GM18499 (cell line): ENCODE results near the gene DMC1.
A peak's percentile ranks its signal among the peaks of the same experiment; 100 is the strongest.

Experiments
- ATAC-seq: cut with Tn5 transposase; IDR thresholded peaks from one replicate; pipeline ENCODE4 v1.9.1; 2021; ENCODE audit warnings: moderate number of reproducible peaks; ENCODE audit not compliant: insufficient read depth, unreplicated experiment

The DMC1 gene

DNA sequence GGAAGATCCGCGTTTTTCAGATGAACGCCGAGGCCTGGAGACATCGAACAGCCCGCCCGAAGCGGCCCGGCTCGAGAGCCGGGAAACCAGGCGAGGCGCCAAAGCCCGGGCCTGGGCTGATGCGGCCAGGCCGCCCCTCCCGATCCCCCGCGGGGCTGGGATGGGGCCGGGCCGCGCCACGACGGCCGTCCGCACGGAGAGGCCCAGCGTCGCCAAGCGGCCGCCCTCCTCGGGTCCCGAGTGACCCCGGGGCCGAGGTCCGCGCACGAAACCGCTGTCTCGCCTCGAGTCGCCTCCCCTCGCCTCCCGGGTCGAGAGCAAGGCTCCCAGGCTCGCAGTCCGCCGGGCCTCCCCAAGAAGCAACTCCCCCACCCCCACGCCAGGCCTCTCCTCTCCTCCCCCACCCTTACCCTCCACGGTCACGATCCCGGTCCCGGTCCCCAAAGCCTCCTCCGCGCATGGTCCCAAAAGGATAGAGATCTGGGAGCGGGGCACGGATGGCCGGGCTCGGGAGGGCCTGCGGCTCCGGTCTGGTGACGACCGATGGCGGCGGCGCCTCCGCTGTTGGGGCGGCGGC, 64.4 kb downstream of the DMC1 start:
- peak; percentile 19 for ATAC-seq

DNA sequence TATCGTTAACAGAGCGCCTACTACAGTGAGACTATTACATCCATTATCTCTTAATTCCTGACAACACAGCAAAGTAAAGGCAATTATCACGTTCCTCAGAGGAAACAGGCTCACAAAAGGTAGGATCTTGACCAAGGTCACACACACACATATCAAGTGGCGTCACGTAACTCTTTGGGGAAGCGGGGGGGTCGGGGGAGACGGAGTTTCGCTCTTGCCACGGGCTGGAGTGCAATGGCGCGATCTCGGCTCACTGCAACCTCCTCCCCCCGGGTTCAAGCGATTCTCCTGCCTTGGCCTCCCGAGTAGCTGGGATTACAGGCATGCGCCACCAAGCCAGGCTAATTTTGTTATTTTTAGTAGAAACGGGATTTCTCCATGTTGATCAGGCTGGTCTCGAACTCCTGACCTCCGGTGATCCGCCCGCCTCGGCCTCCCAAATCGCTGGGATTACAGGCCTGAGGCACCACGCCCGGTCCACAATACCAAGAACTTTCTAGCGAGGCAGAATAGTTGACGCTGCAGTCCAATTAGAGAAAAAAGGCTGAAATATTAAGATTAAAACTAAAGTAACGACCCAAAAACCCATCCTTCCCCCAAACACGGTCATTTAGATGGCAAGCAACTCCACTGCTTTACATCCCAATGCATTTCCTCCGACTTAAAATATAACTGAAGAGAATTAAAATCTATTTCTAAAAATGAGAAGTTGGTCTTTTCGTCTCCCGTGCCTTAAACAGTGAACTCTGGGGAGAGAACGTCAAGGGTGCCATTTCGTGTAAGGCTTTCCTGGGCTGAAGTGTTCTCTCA, 65.0 kb downstream of the DMC1 start:
- no peak for ATAC-seq

DNA sequence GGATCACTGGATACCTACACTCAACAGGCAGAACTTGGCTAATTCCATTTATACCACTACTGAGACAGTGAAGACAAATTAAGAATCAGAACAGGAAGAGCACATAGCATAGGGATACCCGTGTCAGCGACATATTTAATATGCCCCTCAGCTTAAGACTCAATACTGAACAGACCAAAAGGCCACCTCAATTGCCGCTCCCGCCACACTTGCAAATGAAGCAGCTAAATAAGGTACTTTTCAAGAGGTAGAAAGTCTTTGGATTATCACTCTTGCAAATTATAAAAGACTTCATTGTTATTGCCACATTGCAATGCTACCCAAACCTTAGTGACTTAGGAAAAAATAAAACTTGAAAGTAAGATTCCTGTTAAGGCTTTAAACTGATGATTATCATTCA, 67.0 kb downstream of the DMC1 start:
- ATAC-seq, result no peak

DNA sequence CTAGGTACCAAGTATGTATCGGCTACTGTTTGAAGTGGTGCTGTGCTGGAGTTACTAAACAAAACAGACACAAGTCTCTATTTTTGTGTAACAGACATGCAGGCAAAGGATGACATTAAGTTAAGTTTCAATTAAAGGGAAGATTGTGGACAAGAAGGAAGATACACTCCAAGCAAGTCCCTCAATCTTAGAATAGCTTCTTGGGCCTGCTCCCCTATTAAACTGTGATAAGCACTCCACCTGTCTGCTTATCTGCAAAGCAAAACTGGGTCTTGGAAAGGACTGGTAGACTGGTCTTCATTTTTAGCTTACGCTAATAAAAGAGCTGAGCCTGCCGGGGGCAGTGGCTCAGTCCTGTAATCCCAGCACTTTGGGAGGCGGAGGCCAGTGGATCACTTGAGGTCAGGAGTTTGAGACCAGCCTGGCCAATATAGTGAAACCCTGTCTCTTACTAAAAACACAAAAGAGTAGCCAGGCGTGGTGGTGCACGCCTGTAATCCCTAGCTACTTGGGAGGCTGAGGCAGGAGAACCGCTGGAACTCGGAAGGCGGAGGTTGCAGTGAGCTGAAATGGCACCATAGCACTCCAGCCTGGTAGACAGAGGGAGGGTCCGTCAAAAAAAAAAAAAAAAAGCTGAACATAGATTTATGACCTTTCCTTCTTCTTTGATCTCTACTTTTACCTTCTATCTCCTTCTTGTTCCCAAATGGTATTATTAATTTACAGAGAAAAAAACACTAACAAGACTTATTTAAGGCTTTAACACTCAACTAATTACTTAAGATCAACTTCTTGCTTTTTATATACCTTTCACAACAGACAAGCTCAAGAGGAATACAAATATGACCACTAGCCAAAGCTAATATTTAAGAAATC, 67.9 kb downstream of the DMC1 start:
- ATAC-seq, result no peak

DNA sequence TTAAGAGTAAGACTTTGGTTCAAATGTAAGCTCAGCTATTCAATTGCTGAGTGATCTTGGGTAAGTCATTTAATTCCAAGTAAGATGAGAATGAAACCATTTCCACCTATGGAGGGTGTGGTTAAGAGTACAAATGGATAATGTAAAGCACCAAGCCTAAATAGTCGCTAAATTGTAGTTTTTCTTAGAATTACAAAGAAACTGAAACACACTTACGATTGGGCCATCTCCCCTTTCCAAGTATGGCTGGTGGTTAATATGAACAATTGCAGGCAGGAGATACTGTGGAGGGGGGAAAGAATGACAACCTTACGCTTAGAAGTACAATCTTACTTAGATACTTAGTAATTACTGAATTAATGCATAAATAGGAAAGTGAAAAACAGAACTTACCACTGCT, 72.1 kb downstream of the DMC1 start:
- no peak for ATAC-seq

DNA sequence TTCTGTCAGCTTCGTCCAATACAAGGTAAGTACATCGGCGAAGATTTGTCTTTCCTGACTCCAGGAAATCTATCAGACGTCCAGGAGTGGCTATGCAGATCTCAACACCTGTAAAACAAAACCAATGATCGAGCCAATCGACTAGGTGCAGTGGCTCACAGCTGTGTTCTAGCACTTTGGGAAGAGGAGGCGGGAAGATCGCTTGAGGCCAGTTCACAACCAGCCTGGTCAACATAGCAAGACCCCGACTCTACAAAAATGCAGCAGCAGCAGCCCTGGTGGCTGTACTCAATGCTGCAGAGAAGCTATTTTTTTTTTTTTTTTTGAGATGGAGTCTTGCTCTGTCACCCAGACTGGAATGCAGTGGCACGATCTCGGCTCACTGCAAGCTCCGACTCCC, 75.0 kb downstream of the DMC1 start:
- ATAC-seq, result no peak

DNA sequence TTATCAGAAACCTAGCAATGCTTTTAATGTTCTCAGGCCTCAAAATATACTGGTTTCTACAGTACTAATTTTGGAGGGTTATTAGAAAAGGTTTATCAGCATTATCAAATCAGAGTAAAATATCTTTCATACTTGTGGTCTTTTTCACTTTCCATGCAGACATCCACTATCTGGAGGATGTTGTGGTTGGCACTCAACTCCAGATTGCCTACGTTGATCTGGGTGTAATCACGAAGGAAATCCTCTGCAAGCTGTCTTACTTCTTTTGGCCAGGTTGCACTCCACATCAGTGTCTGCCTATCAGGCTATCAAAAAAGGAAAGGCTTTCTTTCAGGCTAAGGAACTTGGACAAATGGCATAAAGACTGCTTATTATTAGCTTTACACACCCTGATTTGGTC, 75.5 kb downstream of the DMC1 start:
- ATAC-seq, result no peak

DNA sequence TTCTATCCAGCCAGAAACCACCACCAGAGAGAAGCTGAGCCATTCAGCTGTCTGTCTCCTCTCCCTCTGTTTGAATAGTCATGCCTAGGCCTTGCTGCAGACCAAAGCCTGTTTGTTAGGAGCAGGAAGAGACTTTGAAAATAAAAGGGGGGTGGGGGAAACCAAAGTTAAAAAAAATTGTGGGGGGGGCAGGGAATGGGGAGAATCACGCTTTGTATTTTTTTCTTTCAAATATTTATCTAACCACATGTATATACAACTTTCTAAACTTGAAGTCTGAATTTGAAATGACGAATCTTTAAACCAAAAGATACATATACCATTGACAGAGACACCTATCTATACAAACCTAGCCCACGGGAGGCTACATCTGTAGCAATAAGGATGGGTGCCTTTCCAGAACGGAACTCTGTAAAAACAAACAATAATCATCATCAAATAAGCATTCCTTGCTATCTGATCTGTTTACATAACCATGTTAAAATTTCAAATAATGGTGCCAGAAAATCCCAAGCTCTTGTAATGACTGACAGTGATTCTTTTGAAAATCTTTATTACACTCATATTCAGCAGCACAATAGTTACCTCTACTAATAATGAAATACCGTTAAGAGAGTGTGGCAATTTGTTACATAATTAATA, 78.2 kb downstream of the DMC1 start:
- no peak for ATAC-seq

DNA sequence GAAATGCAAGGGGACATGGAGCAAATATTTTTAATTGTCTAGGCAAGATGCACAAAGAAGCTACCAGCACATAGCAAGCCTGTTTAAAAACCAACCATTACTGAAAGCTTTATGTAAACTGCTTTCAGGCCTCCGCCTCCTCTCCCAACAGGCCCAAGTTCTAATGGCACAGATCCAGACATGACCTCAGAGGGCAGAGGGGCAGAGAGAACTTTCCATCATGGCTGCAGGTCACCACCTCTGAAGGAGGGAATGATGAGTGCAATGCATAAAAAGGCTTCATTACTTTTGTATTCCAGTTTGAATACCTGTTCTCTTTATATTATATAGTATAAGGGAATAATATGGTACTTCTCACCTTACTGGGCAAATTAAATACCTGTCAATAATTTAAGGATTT, 79.1 kb downstream of the DMC1 start:
- no peak for ATAC-seq

DNA sequence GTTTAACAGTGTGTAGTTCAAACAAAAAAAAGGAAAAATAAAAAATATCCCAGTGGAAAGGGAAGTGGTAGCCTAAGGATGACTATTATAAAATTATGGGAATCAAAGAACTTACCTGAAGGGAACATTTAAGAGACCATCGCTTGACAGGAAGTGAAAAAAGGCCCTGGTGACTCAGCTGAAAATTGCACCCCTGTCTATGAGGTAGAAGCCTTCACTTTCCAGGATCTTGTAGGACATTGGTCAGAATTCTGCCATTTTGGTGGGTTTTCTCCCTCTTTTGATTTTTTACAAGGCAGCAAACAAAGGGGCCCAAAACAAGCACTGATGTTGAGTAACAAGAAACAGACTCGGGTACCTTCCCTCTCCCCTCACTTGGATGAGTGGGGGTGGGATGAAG, 79.5 kb downstream of the DMC1 start:
- ATAC-seq, result no peak

DNA sequence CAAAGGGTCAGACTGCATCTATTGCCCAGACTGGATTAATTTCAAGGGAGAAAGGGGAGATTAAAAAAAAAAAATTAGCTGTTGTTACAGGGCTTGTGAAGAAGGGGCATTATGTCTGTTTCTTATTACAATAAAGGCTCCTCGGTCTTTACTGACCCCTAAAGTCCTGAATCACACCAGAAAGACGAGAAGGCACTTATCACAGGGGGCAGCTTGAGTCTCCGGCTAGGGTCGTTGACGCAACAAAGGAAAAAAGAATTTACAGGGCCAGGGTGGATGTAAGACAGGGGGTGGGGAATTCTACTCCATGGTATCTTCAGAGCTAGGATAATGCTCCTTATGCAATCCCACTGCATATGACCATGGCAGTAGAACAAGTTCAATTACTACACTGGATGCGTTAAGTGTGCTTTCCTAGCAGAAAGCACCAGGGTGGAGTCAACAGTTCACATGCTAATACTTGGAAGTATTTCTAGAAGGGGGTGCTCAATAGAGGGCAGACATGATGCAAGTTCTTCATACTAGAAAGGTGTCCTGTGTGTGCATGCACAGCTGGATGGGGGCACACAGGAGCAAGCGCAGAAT, 80.3 kb downstream of the DMC1 start:
- ATAC-seq, result no peak

DNA sequence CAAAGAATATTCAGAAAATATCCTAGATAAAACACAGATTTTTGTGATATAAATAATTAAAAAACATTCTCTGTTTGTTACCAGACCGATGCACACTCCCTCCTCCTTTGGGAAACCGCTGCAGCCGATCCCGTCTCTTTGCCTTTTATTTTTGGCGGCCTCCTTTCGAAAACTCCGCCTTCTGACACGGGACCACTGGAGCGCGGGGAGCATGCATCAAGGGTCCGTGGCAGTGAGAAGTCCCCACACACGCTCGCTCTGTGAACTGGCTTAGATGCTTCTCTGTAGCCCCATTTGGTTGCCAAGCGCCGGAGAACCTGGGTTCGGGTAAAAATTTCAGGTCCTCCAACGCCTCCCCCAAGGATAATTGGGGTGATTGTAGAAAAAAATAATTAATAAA, 80.8 kb downstream of the DMC1 start:
- ATAC-seq, result no peak

DNA sequence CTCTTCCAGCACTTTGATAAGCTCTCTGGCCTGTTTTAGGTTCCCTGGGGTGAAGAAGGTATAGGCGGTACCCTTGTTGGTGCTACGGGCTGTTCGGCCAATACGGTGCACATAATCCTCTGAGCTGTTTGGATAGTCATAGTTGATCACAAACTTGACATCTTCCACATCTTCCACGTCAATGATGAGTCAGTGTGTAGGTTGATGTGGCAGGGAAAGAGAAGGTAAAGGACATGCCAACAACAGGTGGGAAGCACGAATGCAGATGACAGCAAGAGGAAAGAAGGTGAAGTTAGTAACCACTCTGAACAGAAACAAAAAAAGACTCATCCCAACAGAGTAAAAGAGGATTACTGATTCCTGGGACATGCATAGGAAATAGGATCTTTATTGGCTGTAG, 82.0 kb downstream of the DMC1 start:
- no peak for ATAC-seq

DNA sequence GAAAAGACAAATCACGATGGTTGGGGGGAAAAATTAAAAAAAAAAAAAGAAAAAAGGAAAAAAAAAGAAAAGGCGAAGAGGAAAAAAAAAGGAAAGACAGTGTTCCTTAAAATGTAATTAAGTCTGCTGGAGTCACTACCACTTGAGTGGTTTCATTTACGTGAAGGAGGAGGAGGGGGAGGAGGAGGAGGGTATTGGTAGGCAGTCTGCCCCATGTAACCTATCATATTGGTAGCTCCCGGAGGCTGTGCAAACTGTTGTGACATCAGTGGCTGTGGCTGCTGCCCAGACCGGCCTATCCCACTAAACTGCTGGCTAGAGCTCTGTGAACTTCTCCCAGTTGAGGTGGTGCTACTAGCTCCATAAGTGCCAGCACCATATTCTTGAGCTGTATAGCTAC, 84.2 kb downstream of the DMC1 start:
- ATAC-seq, result no peak

DNA sequence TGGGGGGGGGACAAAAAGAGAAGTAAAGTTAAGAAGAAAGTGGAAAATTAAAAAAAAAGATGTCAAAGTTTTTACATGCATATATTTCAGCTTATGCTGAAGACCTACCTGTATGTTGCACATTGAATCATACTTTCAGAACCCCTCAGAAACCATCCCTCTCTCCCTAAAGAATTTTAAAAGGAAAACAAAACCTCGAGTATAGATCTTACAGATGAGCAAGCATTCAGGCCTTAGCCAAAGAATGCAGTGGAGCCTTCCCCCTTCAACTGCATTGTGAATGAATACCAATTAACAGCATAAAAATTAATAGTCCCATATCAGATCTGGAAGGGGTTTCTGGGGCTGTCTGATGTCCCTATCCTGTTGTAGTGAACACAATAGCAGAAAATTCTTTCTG, 85.7 kb downstream of the DMC1 start:
- no peak for ATAC-seq

DNA sequence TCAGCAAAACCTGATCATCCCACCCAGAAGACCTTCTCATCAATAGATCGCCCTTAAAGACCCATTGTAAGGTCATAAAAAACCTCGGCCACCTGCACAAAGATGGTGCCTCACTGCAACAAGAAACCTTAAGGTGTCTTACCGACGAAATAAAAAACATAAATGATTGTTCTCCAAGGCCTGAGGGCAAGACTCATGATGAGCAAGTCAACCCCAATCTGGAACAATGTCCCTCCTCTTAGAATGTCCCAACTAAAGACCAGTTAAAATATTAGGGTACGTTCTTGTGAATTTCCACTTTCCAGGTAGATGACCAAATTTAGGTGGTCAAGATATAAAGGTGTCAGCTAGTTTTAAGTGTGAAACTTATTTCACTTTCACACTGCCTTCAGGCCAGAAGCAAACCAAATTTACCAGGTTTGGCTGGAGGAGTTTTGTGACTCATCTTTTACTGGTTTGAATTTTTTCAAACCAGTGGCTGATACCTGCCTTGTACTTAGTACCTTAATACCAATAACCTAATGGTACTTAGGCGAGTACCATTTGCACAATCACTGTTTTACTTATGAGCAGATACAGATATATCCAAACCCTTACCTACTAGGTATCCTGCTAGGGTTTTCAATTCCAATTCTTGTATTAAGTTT, 87.2 kb downstream of the DMC1 start:
- no peak for ATAC-seq

DNA sequence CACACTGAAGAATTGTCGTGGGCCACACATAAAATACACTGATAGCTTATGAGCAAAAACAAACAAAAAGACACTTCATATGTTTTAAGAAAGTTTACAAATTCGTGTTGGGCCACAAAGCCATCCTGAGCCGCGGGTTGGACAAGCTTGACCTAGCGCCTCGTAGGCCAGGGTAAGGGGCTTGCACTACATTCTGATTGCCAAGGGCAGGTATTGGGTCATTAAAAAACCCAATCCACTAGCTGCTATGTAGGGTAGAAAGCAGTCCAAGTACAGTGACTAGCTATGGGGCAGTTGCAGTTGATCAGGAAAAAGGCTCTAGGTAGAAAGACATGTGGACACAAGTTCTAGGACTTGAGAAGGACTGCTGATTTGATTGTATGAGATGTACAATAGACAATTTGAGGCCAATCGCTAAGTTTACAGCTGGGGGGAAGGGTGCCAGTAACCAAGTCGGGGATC, 88.1 kb downstream of the DMC1 start:
- no peak for ATAC-seq

DNA sequence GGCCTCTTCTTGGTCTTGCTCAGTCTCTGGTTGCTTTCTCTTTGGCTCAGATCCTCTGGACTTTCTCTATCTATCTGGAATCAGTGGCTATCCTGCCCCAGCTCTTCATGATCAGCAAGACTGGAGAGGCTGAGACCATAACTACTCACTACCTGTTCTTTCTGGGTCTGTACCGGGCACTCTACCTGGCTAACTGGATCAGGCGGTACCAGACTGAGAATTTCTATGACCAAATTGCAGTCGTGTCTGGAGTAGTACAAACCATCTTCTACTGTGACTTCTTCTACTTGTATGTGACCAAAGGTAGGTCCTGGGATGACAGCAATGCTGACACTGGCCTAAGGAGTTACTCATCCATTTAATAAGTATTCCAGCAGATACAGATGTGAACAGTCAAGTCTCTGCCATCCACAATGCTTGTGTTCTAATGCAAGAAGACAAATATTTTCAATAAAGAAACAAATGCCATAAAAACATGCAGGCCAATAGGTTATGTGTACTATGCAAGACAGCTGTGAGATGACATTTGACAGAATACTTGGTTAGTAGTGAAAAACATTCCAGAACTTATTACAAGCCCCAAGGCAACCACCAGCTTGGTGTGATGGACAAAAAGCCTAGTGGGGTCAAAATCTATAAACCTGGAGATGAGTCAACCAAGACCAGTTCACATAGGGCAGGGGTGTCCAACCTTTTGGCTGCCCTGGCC, 88.7 kb downstream of the DMC1 start:
- no peak for ATAC-seq

DNA sequence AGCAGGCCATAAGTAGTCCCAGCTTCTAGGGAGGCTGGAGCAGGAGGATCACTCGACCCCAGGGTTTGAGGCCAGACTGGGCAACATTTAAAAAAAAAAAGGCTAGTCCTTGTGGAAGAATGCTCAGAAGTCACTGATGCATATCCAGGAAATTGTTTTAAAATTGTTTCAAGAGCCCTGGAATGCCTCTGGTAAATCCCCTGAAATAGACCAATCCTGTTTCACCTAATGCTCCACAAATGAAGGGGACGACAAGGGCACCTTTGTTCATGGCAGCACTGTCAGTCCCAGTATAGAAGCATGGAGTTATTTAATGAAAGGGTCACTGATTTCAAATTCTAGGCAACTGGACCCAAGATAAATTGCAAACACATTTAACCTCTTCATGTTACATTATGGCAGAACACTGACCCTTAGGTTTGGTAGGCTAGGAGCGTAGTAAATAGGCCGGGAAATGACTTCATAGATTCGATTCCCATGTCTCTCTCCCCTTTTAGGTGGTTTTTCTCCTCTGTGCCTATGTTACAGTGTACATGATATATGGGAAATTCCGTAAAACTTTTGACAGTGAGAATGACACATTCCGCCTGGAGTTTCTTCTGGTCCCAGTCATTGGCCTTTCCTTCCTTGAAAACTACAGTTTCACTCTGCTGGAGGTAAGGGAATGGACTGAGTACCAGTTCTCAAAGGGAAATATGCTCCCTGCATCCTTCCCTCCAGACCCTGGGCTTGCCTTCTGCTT, 90.7 kb downstream of the DMC1 start:
- ATAC-seq, result no peak
